Lung (tissue), 12 donors: Measurements from ENCODE around the gene STPG3. TPM values are rescaled to one million over a fixed set of nuclear protein-coding genes. Genes with fewer than 3 reads are reported as not detected.
A peak's percentile ranks its signal among the peaks of the same experiment; 100 is the strongest.

ENCODE experiments used
- ATAC-seq: fragments of 200-7000 bp; cut with Tn5 transposase; one replicate; pipeline ENCODE4 v1.9.1; 2020; ENCODE audit warnings: moderate number of reproducible peaks; ENCODE audit not compliant: insufficient read depth, low FRiP score
- DNase-seq, 3 donors: peaks; one replicate each; pipeline ENCODE4 v3.0.0-alpha.2; 2013 to 2017
- H3K27ac ChIP-seq, 2 donors: one replicate each; pipeline ENCODE4 v1.5.1; 2013; ENCODE audit warnings: mild to moderate bottlenecking in 2 of 2, moderate library complexity in 2 of 2, control low read depth in 1 of 2, inconsistent platforms in 1 of 2, low read depth in 1 of 2, low read length in 1 of 2
- H3K27me3 ChIP-seq, 3 donors: one replicate each; pipeline ENCODE4 v1.5.1; 2013; ENCODE audit warnings: low read length in 2 of 3; ENCODE audit not compliant: control insufficient read depth in 3 of 3, insufficient read depth in 3 of 3
- H3K36me3 ChIP-seq, 4 donors: one replicate each; pipeline ENCODE4 v1.5.1; 2013; ENCODE audit warnings: low read length in 4 of 4, mild to moderate bottlenecking in 1 of 4, moderate library complexity in 1 of 4; ENCODE audit not compliant: control insufficient read depth in 4 of 4, insufficient read depth in 4 of 4
- H3K4me1 ChIP-seq, 5 donors: one replicate each; pipeline ENCODE4 v1.5.1; 2013; ENCODE audit warnings: low read length in 5 of 5, mild to moderate bottlenecking in 2 of 5, moderate library complexity in 1 of 5; ENCODE audit not compliant: control insufficient read depth in 5 of 5, insufficient read depth in 5 of 5
- H3K4me3 ChIP-seq: one replicate; pipeline ENCODE4 v1.5.1; 2013; ENCODE audit warnings: mild to moderate bottlenecking, control low read depth, moderate library complexity
- H3K9ac ChIP-seq, 2 donors: one replicate each; pipeline ENCODE4 v1.5.1; 2013; ENCODE audit warnings: low read length in 2 of 2, control low read depth in 1 of 2; ENCODE audit not compliant: insufficient read depth in 1 of 2
- H3K9me3 ChIP-seq, 4 donors: one replicate each; pipeline ENCODE4 v1.5.1; 2013; ENCODE audit warnings: low read length in 3 of 4, mild to moderate bottlenecking in 1 of 4, moderate library complexity in 1 of 4; ENCODE audit not compliant: control insufficient read depth in 4 of 4, insufficient read depth in 3 of 4
- CTCF ChIP-seq: IDR thresholded peaks from 2 replicates; pipeline ENCODE4 v1.5.1; 2012; ENCODE audit warnings: mild to moderate bottlenecking; ENCODE audit errors: control extremely low read depth, extremely low read depth
- WGBS, 2 donors: extraction: QIAGEN DNeasy Blood & Tissue Kit; methylation state at CpG; one replicate each; pipeline ENCODE4 v1.1.7; 2013; 5-methylcytosine and 5-hydroxymethylcytosine counted together
- polyA plus RNA-seq, 2 donors: library from polyadenylated mRNA; stranded (reverse); fragments of 200-250 nt; gene quantifications; one replicate each; pipeline ENCODE4 v1.2.1, GENCODE V29; 2013
- total RNA-seq, 2 donors: library from RNA; depleted of rRNA in 1 of 2; stranded (reverse); fragments of >200 nt in 1 of 2; gene quantifications; one replicate each; pipeline ENCODE4 v1.2.1, GENCODE V29; 2014 to 2021
- donor health status: control.
- donor health status: control.
- donor health status: Bipolar disorder and iron deficiency.
- donor health status: healthy.
- donor health status: DM: yes; HTN: yes; CAD: no.

The STPG3 gene
- total and polyA plus RNA-seq, 4 donors: 0.18 TPM; not detected in 3

DNA sequence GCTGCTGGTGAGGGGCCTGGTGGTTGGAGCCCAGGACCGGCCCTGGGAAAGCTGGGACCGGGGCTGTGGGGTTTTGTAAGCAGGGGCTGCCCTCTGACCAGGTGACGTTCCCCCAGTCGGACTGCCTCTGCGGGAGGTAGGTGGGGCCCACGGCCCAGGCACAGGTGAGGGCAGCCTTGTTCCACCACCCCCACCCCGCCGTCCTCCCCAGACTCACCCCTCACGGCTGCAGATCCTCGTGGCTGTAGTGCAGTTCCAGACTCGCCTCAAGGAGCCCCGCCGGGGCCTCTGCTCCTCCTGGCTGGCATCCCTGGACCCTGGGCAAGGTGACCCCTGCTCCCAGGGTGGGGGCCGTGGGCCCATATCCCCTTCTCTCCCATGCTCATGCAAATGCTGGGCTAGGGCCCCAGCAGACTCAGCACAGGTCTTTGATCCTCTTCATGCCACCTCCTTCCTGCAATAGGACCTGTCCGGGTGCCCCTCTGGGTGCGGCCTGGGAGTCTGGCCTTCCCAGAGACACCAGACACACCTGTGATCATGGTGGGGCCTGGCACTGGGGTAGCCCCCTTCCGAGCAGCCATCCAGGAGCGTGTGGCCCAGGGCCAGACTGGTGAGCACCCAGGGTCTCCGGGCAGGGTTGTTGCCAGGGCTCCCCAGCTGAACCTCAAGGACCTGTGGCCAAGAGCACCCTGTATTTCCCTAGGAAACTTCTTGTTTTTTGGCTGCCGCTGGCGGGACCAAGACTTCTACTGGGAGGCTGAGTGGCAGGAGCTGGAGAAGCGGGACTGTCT is 35.7 kb upstream of the STPG3 start:
- ATAC-seq (no peak), DNase-seq (no peak)
- TF ChIP-seq CTCF: no peak

DNA sequence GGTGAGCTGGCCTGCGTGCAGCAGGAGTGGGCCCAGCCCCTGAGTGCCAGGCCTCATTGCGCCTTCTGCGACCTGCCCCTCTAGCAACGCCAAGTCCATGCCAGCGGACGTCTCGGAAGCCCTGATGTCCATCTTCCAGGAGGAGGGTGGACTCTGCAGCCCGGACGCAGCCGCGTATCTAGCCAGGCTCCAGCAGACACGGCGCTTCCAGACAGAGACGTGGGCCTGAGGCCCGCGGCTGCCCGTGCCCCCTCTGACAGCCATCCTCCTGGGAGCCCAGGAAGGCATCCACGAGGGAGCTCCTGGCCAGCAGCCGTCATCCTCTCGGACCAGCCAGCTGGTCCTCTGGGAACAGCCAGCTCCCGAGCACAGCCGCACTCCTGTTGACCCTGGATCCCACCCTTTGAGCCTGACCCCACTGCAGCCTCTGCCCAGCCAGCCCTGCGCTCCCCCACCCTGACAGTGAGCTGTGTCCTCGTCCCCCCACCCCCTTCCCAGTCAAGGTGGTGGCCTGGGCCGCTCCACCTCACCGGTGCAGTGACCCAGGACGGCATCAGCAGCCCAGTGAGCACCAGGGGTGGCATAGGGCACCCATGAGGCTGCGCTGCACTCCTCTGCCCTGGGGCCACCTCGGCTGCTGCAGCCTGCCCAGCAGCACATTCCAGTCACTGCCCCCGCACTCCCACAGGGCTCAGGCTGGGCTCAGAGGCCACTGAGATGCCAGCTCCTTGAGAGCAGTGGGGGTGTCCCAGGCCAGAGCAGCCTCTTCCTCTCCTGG is 34.7 kb upstream of the STPG3 start:
- Histone ChIP-seq H3K9ac (no peak overlapping the region), H3K4me1 (peaks cover 0 to 14% (median 0%) of the 10 kb centered on the region in 5 donors), H3K9me3 (no peaks in the 10 kb centered on the region), H3K36me3 (peaks cover 0 to 26% (median 3%) of the 10 kb centered on the region in 4 donors), H3K4me3 (no peak overlapping the region), H3K27ac (no peak overlapping the region), H3K27me3 (no peaks in the 10 kb centered on the region)
- DNase-seq (no peak), ATAC-seq (no peak)
- 95 to 98% methylated on average over 28 to 30 of the region's 30 CpGs for WGBS, 2 donors
- no peak for TF ChIP-seq CTCF

More for the DNA sequence above, 35.7 kb upstream of the STPG3 start:
- Histone ChIP-seq H3K4me3 (no peak overlapping the region), H3K4me1 (peaks cover 0 to 14% (median 0%) of the 10 kb centered on the region in 5 donors), H3K36me3 (peaks cover 0 to 26% (median 3%) of the 10 kb centered on the region in 4 donors), H3K27me3 (no peaks in the 10 kb centered on the region), H3K9ac (no peak overlapping the region), H3K9me3 (no peaks in the 10 kb centered on the region), H3K27ac (no peak overlapping the region)
- WGBS, 2 donors: 95 to 96% methylated on average over 19 to 22 of the region's 22 CpGs

- Histone ChIP-seq H3K27me3 (no peaks in the 10 kb centered on the region), H3K4me1 (peaks cover 0 to 15% (median 0%) of the 10 kb centered on the region in 5 donors), H3K36me3 (peaks cover 0 to 26% (median 3%) of the 10 kb centered on the region in 4 donors), H3K27ac (peak overlapping the region; percentile 1 to 65), H3K9me3 (no peaks in the 10 kb centered on the region), H3K4me3 (no peak overlapping the region), H3K9ac (no peak overlapping the region)
- TF ChIP-seq CTCF: no peak
- 52 to 73% methylated on average over 33 to 36 of the region's 36 CpGs for WGBS, 2 donors
- ATAC-seq (peak; percentile 54), DNase-seq (no peak)
Measured at GRCh38 chr9:137217276-137218211, 33.5 kb upstream of the STPG3 start.
